Common myeloid progenitor, CD34-positive (primary cell): ENCODE results near the gene PTPRG.

Experiments
- CTCF ChIA-PET: fragments of 350-600 bp; sonication (Branson Sonifier 250); formaldehyde crosslinking; loops from one replicate; lab custom pipeline; 2021; ENCODE audit warnings: antibody characterized with exemption; lab: Charles Lee
- POLR2A ChIA-PET: fragments of 350-600 bp; sonication (Branson Sonifier 250); formaldehyde crosslinking; loops from one replicate; lab custom pipeline; 2021; ENCODE audit warnings: antibody characterized with exemption; lab: Charles Lee
- DNase-seq, 3 donors: peaks; one replicate each; pipeline versions ENCODE4 v3.0.0 to v3.0.0-alpha.2; 2013
- H3K27ac ChIP-seq, 2 experiments: 1 replicate in 1 of 2; 2 replicates in 1 of 2; pipeline ENCODE4 v1.7.0; 2013; ENCODE audit warnings: inconsistent platforms in 2 of 2, low read length in 2 of 2, mild to moderate bottlenecking in 2 of 2, low read depth in 1 of 2, moderate library complexity in 1 of 2; ENCODE audit not compliant: severe bottlenecking in 2 of 2, insufficient read depth in 1 of 2, poor library complexity in 1 of 2
- H3K27me3 ChIP-seq, 5 experiments: replicated peaks in 2 of 5; 1 replicate in 3 of 5; 2 replicates in 2 of 5; pipeline versions ENCODE4 v1.6.1 to v1.7.0; 2013; ENCODE audit warnings: low read length in 4 of 5, mild to moderate bottlenecking in 2 of 5, moderate library complexity in 2 of 5, inconsistent platforms in 1 of 5; ENCODE audit not compliant: insufficient read depth in 5 of 5, control insufficient read depth in 4 of 5
- H3K36me3 ChIP-seq, 4 experiments: 1 replicate in 2 of 4; 2 replicates in 2 of 4; pipeline versions ENCODE4 v1.6.1 to v1.7.0; 2013; ENCODE audit warnings: low read length in 3 of 4, control low read depth in 1 of 4, mild to moderate bottlenecking in 1 of 4; ENCODE audit not compliant: control insufficient read depth in 4 of 4, insufficient read depth in 4 of 4
- H3K4me1 ChIP-seq, 4 experiments: 1 replicate in 3 of 4; 2 replicates in 1 of 4; pipeline versions ENCODE4 v1.6.1 to v1.7.1; 2013; ENCODE audit warnings: low read length in 3 of 4, mild to moderate bottlenecking in 3 of 4, control low read depth in 1 of 4, inconsistent platforms in 1 of 4, moderate library complexity in 1 of 4; ENCODE audit not compliant: control insufficient read depth in 4 of 4, insufficient read depth in 4 of 4; ENCODE audit errors: control extremely low read depth in 1 of 4
- H3K4me3 ChIP-seq, 7 experiments: 1 replicate in 4 of 7; 2 replicates in 3 of 7; pipeline versions ENCODE4 v1.5.1 to v1.7.0; 2013; ENCODE audit warnings: mild to moderate bottlenecking in 7 of 7, low read length in 6 of 7, moderate library complexity in 6 of 7, inconsistent platforms in 2 of 7, low read depth in 2 of 7, control low read depth in 1 of 7; ENCODE audit not compliant: insufficient read depth in 4 of 7, control insufficient read depth in 1 of 7; ENCODE audit errors: extremely low read depth in 1 of 7
- H3K9me3 ChIP-seq, 5 experiments: 1 replicate in 4 of 5; 2 replicates in 1 of 5; pipeline versions ENCODE4 v1.6.1 to v1.7.1; 2013; ENCODE audit warnings: low read length in 4 of 5, mild to moderate bottlenecking in 2 of 5, inconsistent platforms in 1 of 5, low read depth in 1 of 5, moderate library complexity in 1 of 5; ENCODE audit not compliant: control insufficient read depth in 4 of 5, insufficient read depth in 2 of 5; ENCODE audit errors: control extremely low read depth in 1 of 5
- WGBS: methylation state at CpG from one replicate; pipeline ENCODE4 v1.1.5; 2013; ENCODE audit not compliant: insufficient coverage; 5-methylcytosine and 5-hydroxymethylcytosine counted together

PTPRG gene

DNA sequence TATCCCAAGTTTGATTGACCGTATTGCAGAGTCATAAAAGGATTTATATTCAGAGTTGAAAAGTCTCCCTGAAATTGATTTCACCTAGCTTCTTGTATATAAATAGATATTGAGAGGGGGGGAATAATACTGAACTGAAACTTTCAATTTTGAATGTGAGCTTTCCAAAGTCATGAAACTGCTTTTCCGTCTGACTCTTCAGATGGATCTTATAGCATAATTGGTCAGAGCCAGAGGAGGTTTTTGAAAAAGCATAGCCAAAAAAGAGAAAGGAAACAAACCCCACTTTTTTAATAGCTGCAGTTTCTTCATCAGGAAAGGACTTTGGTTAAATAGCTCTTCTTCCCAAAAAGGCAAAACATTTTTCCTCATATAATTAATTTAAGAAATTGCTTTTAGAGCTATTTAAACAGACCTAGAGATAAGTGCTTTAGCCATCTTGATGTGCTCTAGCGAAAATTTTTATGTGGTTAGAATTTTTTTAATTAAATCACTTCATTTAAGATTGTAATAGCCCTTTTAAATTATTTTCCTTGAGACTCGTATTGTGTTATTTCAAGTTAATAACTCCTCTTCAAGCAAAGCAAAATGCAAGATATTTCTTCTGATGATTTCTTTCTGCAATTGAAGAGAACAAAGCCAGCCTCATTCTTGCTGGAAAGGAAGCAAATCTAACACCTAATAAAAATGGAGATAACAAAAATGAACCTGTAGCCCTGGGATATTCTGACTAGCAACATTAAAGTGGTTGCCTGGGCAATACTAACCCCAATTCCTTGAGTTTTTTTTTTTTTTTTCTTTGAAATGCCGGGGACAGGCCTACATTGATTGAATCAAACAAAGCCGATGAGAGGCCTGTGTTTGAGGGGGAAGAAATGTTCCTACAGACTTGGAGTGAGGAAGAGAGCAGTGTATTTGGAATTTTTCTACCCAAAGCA lies 173.6 kb downstream of the PTPRG start:
- Histone ChIP-seq H3K36me3 (no peaks in the 10 kb centered on the region), H3K27ac (no peak overlapping the region), H3K4me3 (no peak overlapping the region), H3K4me1 (no peaks in the 10 kb centered on the region), H3K27me3 (peaks cover 0 to under 1% (median 0%) of the 10 kb centered on the region in 5 experiments), H3K9me3 (no peaks in the 10 kb centered on the region)
- WGBS, result 100% methylated on average over 1 of the region's 6 CpGs
- DNase-seq, result no peak
- POLR2A ChIA-PET, result no interaction called here
- CTCF ChIA-PET, result no interaction called here

DNA sequence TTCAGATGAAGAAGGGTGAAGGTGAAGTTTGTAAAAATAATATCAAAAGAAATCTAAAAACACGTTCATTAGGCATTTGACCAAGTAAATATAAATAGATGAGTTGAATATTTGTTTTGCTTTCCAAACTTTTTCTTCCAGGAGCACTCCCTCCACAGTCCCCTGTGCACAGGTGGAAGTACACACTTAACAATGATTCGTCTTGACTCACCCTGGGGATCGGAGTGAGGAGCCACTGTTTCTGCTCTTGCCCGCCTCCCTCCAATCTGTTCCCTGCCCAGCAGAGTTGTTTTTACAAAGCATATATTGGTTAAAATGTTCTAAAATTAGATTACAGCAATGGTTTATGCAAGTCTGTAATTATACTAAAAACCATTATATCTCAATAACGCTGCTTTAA lies 175.1 kb downstream of the PTPRG start:
- WGBS, result no CpG with 5 or more reads among the region's 5 CpGs
- POLR2A ChIA-PET, result no interaction called here
- Histone ChIP-seq H3K27ac (no peak overlapping the region), H3K4me3 (no peak overlapping the region), H3K4me1 (no peaks in the 10 kb centered on the region), H3K27me3 (no peaks in the 10 kb centered on the region), H3K36me3 (no peaks in the 10 kb centered on the region), H3K9me3 (no peaks in the 10 kb centered on the region)
- no peak for DNase-seq
- CTCF ChIA-PET, result no interaction called here

DNA sequence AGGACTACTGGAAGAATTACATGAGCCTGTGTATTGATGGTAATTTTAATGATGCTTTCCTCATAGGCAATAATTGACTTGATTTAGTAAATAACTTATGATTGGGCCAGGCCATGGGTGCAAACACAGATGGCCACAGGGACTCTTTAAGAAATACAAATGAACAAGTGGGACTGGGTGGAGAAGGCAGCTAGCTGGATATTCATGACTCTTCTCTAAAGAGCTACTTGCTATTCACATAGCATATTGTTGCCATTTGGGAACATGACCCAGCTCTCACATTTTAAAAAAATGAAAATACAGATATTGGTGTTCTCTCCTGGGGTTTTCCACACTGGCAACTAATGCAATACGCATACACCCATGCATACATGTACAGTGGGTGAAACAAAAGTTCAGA lies 178.3 kb downstream of the PTPRG start:
- WGBS, result 83% methylated on average over 1 of the region's 1 CpG
- POLR2A ChIA-PET, result no interaction called here
- H3K27me3 ChIP-seq, result no peaks in the 10 kb centered on the region

DNA sequence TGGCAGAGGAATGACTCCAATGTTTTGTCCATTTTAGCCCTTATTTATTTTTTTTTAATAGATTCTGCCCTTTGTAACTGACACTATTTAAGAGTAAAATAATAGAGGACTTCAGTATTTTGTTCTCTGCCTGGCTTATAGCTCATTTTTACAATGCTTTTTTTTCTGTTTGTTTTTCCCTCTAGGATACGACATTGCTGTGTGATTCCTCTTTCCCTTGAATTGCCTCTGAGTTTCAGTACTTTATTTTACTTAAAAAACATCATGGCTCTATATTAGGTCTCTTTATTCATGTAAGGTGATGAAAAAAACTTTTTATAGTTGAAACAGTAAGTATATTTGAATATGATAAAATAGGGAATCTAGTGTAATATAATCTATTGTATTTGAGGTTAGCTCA lies 179.1 kb downstream of the PTPRG start:
- Histone ChIP-seq H3K27ac (no peak overlapping the region), H3K27me3 (no peaks in the 10 kb centered on the region), H3K4me1 (no peaks in the 10 kb centered on the region), H3K36me3 (no peaks in the 10 kb centered on the region), H3K4me3 (no peak overlapping the region), H3K9me3 (no peaks in the 10 kb centered on the region)
- POLR2A ChIA-PET, result no interaction called here
- no peak for DNase-seq
- CTCF ChIA-PET, result no interaction called here
- no CpG with 5 or more reads among the region's 1 CpG for WGBS

More for the DNA sequence above, 178.3 kb downstream of the PTPRG start:
- Histone ChIP-seq H3K36me3 (no peaks in the 10 kb centered on the region), H3K9me3 (no peaks in the 10 kb centered on the region), H3K27ac (no peak overlapping the region), H3K4me1 (no peaks in the 10 kb centered on the region), H3K4me3 (no peak overlapping the region)
- no peak for DNase-seq
- CTCF ChIA-PET, result no interaction called here

DNA sequence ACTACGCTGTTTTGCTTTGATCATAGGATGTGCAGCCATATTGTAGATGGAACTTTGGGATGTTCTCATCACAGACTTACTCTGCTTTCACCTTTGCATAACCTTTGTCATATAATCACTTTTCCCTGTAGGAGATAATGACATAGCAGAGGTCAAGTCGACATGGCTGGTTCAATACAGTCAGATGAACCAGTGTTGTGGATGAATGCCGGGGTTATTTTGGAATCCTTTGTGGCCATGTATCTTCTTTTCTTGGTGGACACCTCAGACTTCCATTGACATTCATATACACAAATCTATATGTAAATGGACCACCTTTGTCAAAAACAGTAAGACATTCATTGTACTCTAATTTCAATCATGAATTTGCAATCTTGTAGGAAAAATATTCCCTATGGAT lies 180.2 kb downstream of the PTPRG start:
- no peak for DNase-seq
- H3K36me3 ChIP-seq, result no peaks in the 10 kb centered on the region
- H3K9me3 ChIP-seq, result no peaks in the 10 kb centered on the region
- H3K27ac ChIP-seq, result no peak overlapping the region
- WGBS, result no CpG with 5 or more reads among the region's 3 CpGs
- no peaks in the 10 kb centered on the region for H3K27me3 ChIP-seq
- POLR2A ChIA-PET, result no interaction called here
- CTCF ChIA-PET, result no interaction called here
- no peaks in the 10 kb centered on the region for H3K4me1 ChIP-seq
- no peak overlapping the region for H3K4me3 ChIP-seq

DNA sequence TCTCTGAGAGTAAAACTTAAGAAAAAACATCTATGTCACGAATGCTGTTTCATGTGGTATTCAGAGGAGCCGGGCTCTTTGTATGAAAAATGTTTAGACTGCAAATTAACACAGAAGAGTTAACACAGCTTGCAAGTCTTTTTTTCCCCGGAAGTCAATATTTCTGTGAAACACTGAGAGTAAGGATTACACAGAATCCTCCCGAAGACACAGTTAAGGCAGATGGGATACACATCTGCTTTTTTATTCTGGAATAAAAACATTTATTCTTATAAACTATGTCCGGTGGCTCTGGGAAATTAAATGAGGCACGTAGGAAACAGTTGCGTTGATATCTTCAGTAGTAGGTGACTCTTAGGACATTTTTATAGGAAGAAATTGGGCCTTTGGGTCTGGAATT lies 180.6 kb downstream of the PTPRG start:
- Histone ChIP-seq H3K4me3 (no peak overlapping the region), H3K9me3 (no peaks in the 10 kb centered on the region), H3K27me3 (no peaks in the 10 kb centered on the region), H3K4me1 (no peaks in the 10 kb centered on the region), H3K36me3 (no peaks in the 10 kb centered on the region), H3K27ac (no peak overlapping the region)
- no peak for DNase-seq
- ChIA-PET CTCF (no interaction called here), POLR2A (no interaction called here)
- WGBS, result 100% methylated on average over 2 of the region's 7 CpGs

DNA sequence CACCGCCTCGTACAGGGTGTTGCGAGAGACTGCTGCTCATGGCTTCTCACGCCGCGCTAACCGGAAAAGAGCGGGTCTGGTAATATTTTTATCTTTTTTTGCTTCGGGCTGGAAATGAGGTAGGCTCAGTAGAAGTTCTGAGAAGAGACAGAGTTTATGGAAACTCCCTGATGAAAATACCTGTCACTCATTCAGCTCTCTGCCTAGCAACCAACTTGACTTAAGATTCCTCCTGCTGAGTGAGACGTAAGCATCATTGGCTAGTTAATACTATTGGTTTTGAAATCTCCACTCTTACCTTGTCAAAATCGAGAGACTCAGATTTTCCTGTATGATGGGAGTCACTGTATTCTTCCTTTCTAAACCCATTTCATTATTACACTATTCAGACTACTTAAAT lies 181.7 kb downstream of the PTPRG start:
- H3K36me3 ChIP-seq, result no peaks in the 10 kb centered on the region
- 97% methylated on average over 10 of the region's 11 CpGs for WGBS
- H3K9me3 ChIP-seq, result no peaks in the 10 kb centered on the region
- H3K27ac ChIP-seq, result no peak overlapping the region
- DNase-seq, result no peak
- H3K4me1 ChIP-seq, result no peaks in the 10 kb centered on the region
- H3K4me3 ChIP-seq, result no peak overlapping the region
- POLR2A ChIA-PET, result no interaction called here
- CTCF ChIA-PET, result no interaction called here
- H3K27me3 ChIP-seq, result no peaks in the 10 kb centered on the region
